Neural cell (in vitro differentiated cells): ENCODE results near the gene ZNF668.

Experiments
- EP300 ChIP-seq: fragments of 450-650 bp; conservative IDR thresholded peaks from 2 replicates; pipeline ENCODE4 v1.6.1; 2014; ENCODE audit warnings: antibody characterized with exemption, mild to moderate bottlenecking, moderate library complexity; ENCODE audit not compliant: poor library complexity, severe bottlenecking
- EZH2 ChIP-seq: fragments of 200-600, 300-800 bp; shearing (Covaris generic), sonication (generic); IDR thresholded peaks from 2 replicates; pipeline ENCODE4 v1.6.1; 2014; ENCODE audit warnings: antibody characterized with exemption, low read length, borderline replicate concordance, mild to moderate bottlenecking; ENCODE audit not compliant: insufficient read depth, poor library complexity, severe bottlenecking
- POLR2AphosphoS5 ChIP-seq: IDR thresholded peaks from 2 replicates; pipeline ENCODE4 v1.6.1; 2012
- TAF1 ChIP-seq: IDR thresholded peaks from 2 replicates; pipeline ENCODE4 v1.6.1; 2012; ENCODE audit warnings: low read depth
- TF ChIP-seq, protein P1 (sequence below): fragments of 450-650 bp; IDR thresholded peaks from 2 replicates; pipeline ENCODE4 v1.5.1; 2014; ENCODE audit warnings: antibody characterized with exemption, mild to moderate bottlenecking, moderate library complexity; ENCODE audit not compliant: poor library complexity, severe bottlenecking

- TF ChIP-seq TAF1 (no peak), POLR2AphosphoS5 (no peak), EZH2 (no peak), EP300 (no peak)
- TF ChIP-seq, protein P1, sequence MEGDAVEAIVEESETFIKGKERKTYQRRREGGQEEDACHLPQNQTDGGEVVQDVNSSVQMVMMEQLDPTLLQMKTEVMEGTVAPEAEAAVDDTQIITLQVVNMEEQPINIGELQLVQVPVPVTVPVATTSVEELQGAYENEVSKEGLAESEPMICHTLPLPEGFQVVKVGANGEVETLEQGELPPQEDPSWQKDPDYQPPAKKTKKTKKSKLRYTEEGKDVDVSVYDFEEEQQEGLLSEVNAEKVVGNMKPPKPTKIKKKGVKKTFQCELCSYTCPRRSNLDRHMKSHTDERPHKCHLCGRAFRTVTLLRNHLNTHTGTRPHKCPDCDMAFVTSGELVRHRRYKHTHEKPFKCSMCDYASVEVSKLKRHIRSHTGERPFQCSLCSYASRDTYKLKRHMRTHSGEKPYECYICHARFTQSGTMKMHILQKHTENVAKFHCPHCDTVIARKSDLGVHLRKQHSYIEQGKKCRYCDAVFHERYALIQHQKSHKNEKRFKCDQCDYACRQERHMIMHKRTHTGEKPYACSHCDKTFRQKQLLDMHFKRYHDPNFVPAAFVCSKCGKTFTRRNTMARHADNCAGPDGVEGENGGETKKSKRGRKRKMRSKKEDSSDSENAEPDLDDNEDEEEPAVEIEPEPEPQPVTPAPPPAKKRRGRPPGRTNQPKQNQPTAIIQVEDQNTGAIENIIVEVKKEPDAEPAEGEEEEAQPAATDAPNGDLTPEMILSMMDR: no peak
Observed at GRCh38 chr16:31083556-31083955, 9.5 kb upstream of the ZNF668 start.
